HepG2 (cell line): Measurements from ENCODE around the gene SPIRE1. TPM values are rescaled to one million over a fixed set of nuclear protein-coding genes. Genes with fewer than 3 reads are reported as not detected.

Source experiments
- ATAC-seq: fragments of 200-7000 bp; cut with Tn5 transposase; 3 replicates; pipeline ENCODE4 v1.9.1; 2020; ENCODE audit warnings: mild to moderate bottlenecking, moderate library complexity
- BruUV-seq: library from RNA; stranded (reverse); fragments of 400-500 nt; replicated peaks from 2 replicates; lab custom pipeline; 2021; lab: Mats Ljungman, UMichigan
- CTCF ChIA-PET: fragments of 300-600 bp; formaldehyde crosslinking; extraction: SDS; loops from one replicate; lab custom pipeline; 2021; ENCODE audit warnings: low total read pairs, inconsistent platforms, low intra/inter-chr PET ratio; lab: Yijun Ruan, JAX
- POLR2A ChIA-PET: fragments of 350-600 bp; sonication (Branson Sonifier 250); formaldehyde crosslinking; loops from one replicate; lab custom pipeline; 2020; ENCODE audit warnings: antibody characterized with exemption, inconsistent platforms; lab: Yijun Ruan, JAX
- DNase-seq: peaks from one replicate; pipeline ENCODE4 v3.0.0-alpha.2; 2015; ENCODE audit warnings: low spot score
- FAIRE-seq: peaks from 3 replicates; lab custom pipeline; 2011; peaks lifted over from hg19 to GRCh38; lab: Jason Lieb, UNC
- H2AFZ ChIP-seq: one replicate; pipeline ENCODE4 v1.6.1; 2011; ENCODE audit warnings: low read length, inconsistent platforms
- H3K27ac ChIP-seq: fragments of 300-600 bp; 3 replicates; pipeline ENCODE4 v1.8.0; 2011; ENCODE audit warnings: mixed run types, mild to moderate bottlenecking, mixed read lengths, low read length, inconsistent platforms; ENCODE audit not compliant: insufficient read depth; ENCODE audit errors: extremely low read length
- H3K27me3 ChIP-seq, 2 experiments: fragments of 200-600 bp in 1 of 2; 2 replicates in 1 of 2; 3 replicates in 1 of 2; pipeline versions ENCODE4 v1.6.0 to v1.8.0; 2011; ENCODE audit warnings: low read length in 2 of 2, mild to moderate bottlenecking in 2 of 2, moderate library complexity in 2 of 2, inconsistent platforms in 1 of 2; ENCODE audit not compliant: insufficient read depth in 2 of 2, control insufficient read depth in 1 of 2
- H3K36me3 ChIP-seq, 2 experiments: fragments of 200-600 bp in 1 of 2; replicated peaks in 1 of 2; 2 replicates in 1 of 2; 3 replicates in 1 of 2; pipeline versions ENCODE4 v1.5.1 to v1.8.0; 2011; ENCODE audit warnings: low read length in 2 of 2, inconsistent platforms in 1 of 2; ENCODE audit not compliant: insufficient read depth in 2 of 2, control insufficient read depth in 1 of 2
- H3K4me1 ChIP-seq: 2 replicates; pipeline ENCODE4 v1.5.1; 2012; ENCODE audit warnings: low read length, inconsistent platforms; ENCODE audit not compliant: insufficient read depth
- H3K4me2 ChIP-seq: 2 replicates; pipeline ENCODE4 v1.6.0; 2011; ENCODE audit warnings: low read depth, low read length, inconsistent platforms
- H3K4me3 ChIP-seq, 3 experiments: fragments of 200-600 bp in 1 of 3; sonication (generic), shearing (Covaris generic) in 1 of 3; replicated peaks in 1 of 3; 2 replicates each; pipeline ENCODE4 v1.5.1; 2011 to 2016; ENCODE audit warnings: low read length in 3 of 3, inconsistent platforms in 2 of 3, low read depth in 2 of 3, mild to moderate bottlenecking in 2 of 3, control low read depth in 1 of 3, mixed read lengths in 1 of 3; ENCODE audit not compliant: insufficient read depth in 1 of 3
- H3K79me2 ChIP-seq: one replicate; pipeline ENCODE4 v1.6.1; 2011; ENCODE audit warnings: low read length, inconsistent platforms; ENCODE audit not compliant: insufficient read depth
- H3K9ac ChIP-seq: 2 replicates; pipeline ENCODE4 v1.6.0; 2011; ENCODE audit warnings: mild to moderate bottlenecking, low read depth, low read length, inconsistent platforms; ENCODE audit not compliant: insufficient read depth
- H3K9me3 ChIP-seq: 2 replicates; pipeline ENCODE4 v1.5.1; 2012; ENCODE audit warnings: mild to moderate bottlenecking, low read length
- H4K20me1 ChIP-seq: 2 replicates; pipeline ENCODE4 v1.6.0; 2011; ENCODE audit warnings: inconsistent platforms, mild to moderate bottlenecking, low read length, moderate library complexity; ENCODE audit not compliant: insufficient read depth
- ADNP ChIP-seq: sonication (generic); formaldehyde crosslinking; IDR thresholded peaks from 2 replicates; pipeline ENCODE4 v1.4.0; 2020; ENCODE audit warnings: missing genetic modification reagents
- ATM ChIP-seq: fragments of 450-650 bp; IDR thresholded peaks from 2 replicates; pipeline ENCODE4 v1.7.1; 2017; ENCODE audit warnings: mild to moderate bottlenecking, borderline replicate concordance
- FOXM1 ChIP-seq: sonication (generic); formaldehyde crosslinking; IDR thresholded peaks from 2 replicates; pipeline ENCODE4 v1.5.0; 2020; ENCODE audit warnings: missing genetic modification reagents
- MZF1 ChIP-seq: sonication (generic); formaldehyde crosslinking; IDR thresholded peaks from 2 replicates; pipeline ENCODE4 v1.8.1; 2023; ENCODE audit warnings: mild to moderate bottlenecking, missing genetic modification reagents, borderline replicate concordance
- NCOA2 ChIP-seq: sonication (generic); formaldehyde crosslinking; IDR thresholded peaks from 2 replicates; pipeline ENCODE4 v1.8.0; 2022; ENCODE audit warnings: inconsistent platforms
- SIX1 ChIP-seq: sonication (generic); formaldehyde crosslinking; IDR thresholded peaks from 2 replicates; pipeline ENCODE4 v1.4.0; 2020; ENCODE audit warnings: missing genetic modification reagents, borderline replicate concordance
- ZNF263 ChIP-seq: sonication (generic); formaldehyde crosslinking; IDR thresholded peaks from 2 replicates; pipeline ENCODE4 v1.4.0; 2020; ENCODE audit warnings: missing genetic modification reagents
- ZNF550 ChIP-seq: sonication (generic); formaldehyde crosslinking; IDR thresholded peaks from 2 replicates; pipeline ENCODE4 v1.4.0; 2020; ENCODE audit warnings: mild to moderate bottlenecking, missing genetic modification reagents, borderline replicate concordance
- ZNF75D ChIP-seq: sonication (generic); formaldehyde crosslinking; IDR thresholded peaks from 2 replicates; pipeline ENCODE4 v1.8.1; 2023; ENCODE audit warnings: missing genetic modification reagents, mild to moderate bottlenecking, borderline replicate concordance
- WGBS: methylation state at CpG from one replicate; pipeline ENCODE4 v1.1.6; 2017; ENCODE audit warnings: low lambda C conversion rate; 5-methylcytosine and 5-hydroxymethylcytosine counted together
- in situ Hi-C: cut with HindIII; loops from 2 replicates; pipeline ENCODE4 v1.10.0; 2017; ENCODE audit warnings: low pct_unique_long_range_greater_than_20kb; ENCODE audit not compliant: extremely low pct_ligation_motif_present
- intact Hi-C: fragments of 100-400 bp; cut with micrococcal nuclease; formaldehyde crosslinking; loops from one replicate; pipeline ENCODE4 v1.10.0; 2022; ENCODE audit not compliant: unreplicated experiment
- polyA plus RNA-seq, 8 experiments: library from polyadenylated mRNA; depleted of rRNA in 3 of 8; stranded (reverse) in 7 of 8; unstranded in 1 of 8; fragments of >200 nt; fragmentation: Illumina TruSeq in 4 of 8; extraction: Trizol in 4 of 8; gene quantifications; 2 replicates each; pipeline versions ENCODE4 v1.2.1 to v1.2.3, GENCODE V29; 2011 to 2016; ENCODE audit warnings: low read depth in 4 of 8, missing spikeins in 1 of 8, mixed read lengths in 1 of 8; ENCODE audit not compliant: insufficient read depth in 1 of 8
- total RNA-seq, 5 experiments: library from RNA; depleted of rRNA; stranded (reverse); fragments of >200 nt; fragmentation: Illumina TruSeq; extraction: Trizol; gene quantifications; 2 replicates each; pipeline ENCODE4 v1.2.3, GENCODE V29; 2016; ENCODE audit warnings: low read depth in 1 of 5
- TF ChIP-seq, protein P1 (sequence below): sonication (generic); formaldehyde crosslinking; IDR thresholded peaks from 2 replicates; pipeline ENCODE4 v1.8.0; 2022; ENCODE audit warnings: missing genetic modification reagents, low read depth, mild to moderate bottlenecking, borderline replicate concordance
- TF ChIP-seq, protein P2 (sequence below): sonication (generic); formaldehyde crosslinking; IDR thresholded peaks from 2 replicates; pipeline ENCODE4 v1.5.1; 2020; ENCODE audit warnings: mild to moderate bottlenecking, missing genetic modification reagents
- TF ChIP-seq, protein P3 (sequence below): IDR thresholded peaks from 2 replicates; pipeline ENCODE4 v1.6.1; 2012; ENCODE audit warnings: low read length, improper control_type of control experiment

SPIRE1 gene
- total and polyA plus RNA-seq, 2 of the 13 experiments (the other 11 are each of a cell fraction or from before 2014, with no cell fraction given) = 9.9 to 21.3 TPM

DNA sequence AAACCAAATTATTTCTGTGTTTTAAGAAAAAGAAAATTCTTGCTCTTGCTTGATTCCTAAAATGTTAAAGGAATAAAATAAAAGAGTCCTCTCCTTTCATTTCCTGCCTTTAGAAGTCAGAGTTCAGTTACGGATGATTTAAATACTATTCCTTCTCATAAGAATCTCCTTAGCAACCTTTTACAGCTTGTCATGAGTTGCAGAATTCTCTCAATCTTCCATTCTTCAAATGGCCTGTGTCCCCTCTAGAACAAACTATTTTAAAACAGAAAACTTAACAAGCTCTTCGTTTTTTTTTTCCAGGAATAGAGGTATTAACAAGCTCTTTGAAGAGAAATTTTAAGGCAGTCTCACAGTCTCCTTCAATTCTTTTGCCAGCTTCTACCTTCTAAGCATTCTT is 42.2 kb downstream of the SPIRE1 start:
- Histone ChIP-seq H3K9ac (no peak overlapping the region), H3K4me3 (no peak overlapping the region), H3K36me3 (no peaks in the 10 kb centered on the region), H3K4me1 (peaks cover 22% of the 10 kb centered on the region), H3K79me2 (no peaks in the 10 kb centered on the region), H3K27ac (no peak overlapping the region), H2AFZ (no peak overlapping the region), H3K27me3 (no peaks in the 10 kb centered on the region), H4K20me1 (no peaks in the 10 kb centered on the region), H3K4me2 (no peak overlapping the region), H3K9me3 (no peaks in the 10 kb centered on the region)
- ChIA-PET POLR2A (interaction anchor here (0.6 kb wide), 1 partner anchor 268 kb away, joined by 3 read pairs; the partner anchor contains the start of gene PTPN2), CTCF (no interaction called here)
- no peak for ATAC-seq
- 64% methylated on average over 2 of the region's 2 CpGs for WGBS
- BruUV-seq = no TSS peak
- TF ChIP-seq ZNF75D (CRISPR knock-in tag) = no peak
- DNase-seq = no peak
- intact Hi-C loops = no loop called here
- in situ Hi-C loops = no loop called here
- no peak for FAIRE-seq

DNA sequence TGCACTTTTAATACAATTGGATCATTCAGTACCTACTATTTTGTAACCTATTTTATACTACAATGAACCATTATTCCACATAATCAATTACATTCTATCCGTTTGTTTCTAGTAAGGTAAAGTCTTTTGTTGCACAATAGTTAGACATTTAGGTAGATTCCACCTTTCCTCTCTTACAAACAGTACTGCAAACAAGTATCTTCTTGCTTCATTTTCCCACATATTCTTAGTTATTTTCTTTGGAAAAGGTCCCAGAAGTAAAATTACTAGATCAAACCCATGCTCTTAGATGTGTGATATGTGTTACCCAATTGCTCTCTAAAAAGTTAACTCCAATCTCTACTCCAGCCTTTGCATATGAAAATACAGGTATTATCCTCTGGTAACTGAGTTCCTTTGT is 49.6 kb downstream of the SPIRE1 start:
- no peak; the same call in 2 of the 3 replicates for ATAC-seq
- TF ChIP-seq, protein P1, sequence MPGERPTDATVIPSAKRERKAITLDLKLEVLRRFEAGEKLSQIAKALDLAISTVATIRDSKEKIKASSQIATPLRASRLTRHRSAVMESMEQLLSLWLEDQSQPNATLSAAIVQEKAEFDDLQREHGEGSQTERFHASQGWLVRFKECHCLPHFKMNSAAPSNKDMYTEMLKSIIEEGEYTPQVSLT = no peak
- TF ChIP-seq ZNF263 (CRISPR knock-in tag) (no peak), ADNP (CRISPR knock-in tag) (no peak), ZNF550 (no peak), ATM (no peak), MZF1 (no peak), NCOA2 (CRISPR knock-in tag) (peak; percentile 56; the same call in 1 of the 2 replicates), FOXM1 (CRISPR knock-in tag) (no peak), SIX1 (CRISPR knock-in tag) (no peak)
- TF ChIP-seq, protein P2, sequence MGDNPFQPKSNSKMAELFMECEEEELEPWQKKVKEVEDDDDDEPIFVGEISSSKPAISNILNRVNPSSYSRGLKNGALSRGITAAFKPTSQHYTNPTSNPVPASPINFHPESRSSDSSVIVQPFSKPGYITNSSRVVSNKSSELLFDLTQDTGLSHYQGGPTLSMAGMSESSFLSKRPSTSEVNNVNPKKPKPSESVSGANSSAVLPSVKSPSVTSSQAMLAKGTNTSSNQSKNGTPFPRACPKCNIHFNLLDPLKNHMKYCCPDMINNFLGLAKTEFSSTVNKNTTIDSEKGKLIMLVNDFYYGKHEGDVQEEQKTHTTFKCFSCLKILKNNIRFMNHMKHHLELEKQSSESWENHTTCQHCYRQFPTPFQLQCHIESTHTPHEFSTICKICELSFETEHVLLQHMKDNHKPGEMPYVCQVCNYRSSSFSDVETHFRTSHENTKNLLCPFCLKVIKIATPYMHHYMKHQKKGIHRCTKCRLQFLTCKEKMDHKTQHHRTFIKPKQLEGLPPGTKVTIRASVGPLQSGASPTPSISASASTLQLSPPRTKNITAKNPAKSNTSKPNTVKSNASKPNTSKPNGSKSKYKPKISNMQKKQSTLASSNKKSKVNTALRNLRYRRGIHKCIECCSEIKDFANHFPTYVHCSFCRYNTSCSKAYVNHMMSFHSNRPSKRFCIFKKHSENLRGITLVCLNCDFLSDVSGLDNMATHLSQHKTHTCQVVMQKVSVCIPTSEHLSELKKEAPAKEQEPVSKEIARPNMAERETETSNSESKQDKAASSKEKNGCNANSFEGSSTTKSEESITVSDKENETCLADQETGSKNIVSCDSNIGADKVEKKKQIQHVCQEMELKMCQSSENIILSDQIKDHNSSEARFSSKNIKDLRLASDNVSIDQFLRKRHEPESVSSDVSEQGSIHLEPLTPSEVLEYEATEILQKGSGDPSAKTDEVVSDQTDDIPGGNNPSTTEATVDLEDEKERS (CRISPR knock-in tag) = no peak
- TF ChIP-seq, protein P3, sequence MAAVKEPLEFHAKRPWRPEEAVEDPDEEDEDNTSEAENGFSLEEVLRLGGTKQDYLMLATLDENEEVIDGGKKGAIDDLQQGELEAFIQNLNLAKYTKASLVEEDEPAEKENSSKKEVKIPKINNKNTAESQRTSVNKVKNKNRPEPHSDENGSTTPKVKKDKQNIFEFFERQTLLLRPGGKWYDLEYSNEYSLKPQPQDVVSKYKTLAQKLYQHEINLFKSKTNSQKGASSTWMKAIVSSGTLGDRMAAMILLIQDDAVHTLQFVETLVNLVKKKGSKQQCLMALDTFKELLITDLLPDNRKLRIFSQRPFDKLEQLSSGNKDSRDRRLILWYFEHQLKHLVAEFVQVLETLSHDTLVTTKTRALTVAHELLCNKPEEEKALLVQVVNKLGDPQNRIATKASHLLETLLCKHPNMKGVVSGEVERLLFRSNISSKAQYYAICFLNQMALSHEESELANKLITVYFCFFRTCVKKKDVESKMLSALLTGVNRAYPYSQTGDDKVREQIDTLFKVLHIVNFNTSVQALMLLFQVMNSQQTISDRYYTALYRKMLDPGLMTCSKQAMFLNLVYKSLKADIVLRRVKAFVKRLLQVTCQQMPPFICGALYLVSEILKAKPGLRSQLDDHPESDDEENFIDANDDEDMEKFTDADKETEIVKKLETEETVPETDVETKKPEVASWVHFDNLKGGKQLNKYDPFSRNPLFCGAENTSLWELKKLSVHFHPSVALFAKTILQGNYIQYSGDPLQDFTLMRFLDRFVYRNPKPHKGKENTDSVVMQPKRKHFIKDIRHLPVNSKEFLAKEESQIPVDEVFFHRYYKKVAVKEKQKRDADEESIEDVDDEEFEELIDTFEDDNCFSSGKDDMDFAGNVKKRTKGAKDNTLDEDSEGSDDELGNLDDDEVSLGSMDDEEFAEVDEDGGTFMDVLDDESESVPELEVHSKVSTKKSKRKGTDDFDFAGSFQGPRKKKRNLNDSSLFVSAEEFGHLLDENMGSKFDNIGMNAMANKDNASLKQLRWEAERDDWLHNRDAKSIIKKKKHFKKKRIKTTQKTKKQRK = no peak

More for the DNA sequence above, 49.6 kb downstream of the SPIRE1 start:
- POLR2A ChIA-PET = no interaction called here
- peak; percentile 40 for FAIRE-seq
- no peak overlapping the region for H3K4me2 ChIP-seq
- H3K27me3 ChIP-seq = no peaks in the 10 kb centered on the region
- no peak overlapping the region for H2AFZ ChIP-seq
- CTCF ChIA-PET = no interaction called here
- H3K4me3 ChIP-seq = no peak overlapping the region
- H4K20me1 ChIP-seq = no peaks in the 10 kb centered on the region
- no peaks in the 10 kb centered on the region for H3K9me3 ChIP-seq
- 20% methylated on average over 1 of the region's 1 CpG for WGBS
- peaks cover 3% of the 10 kb centered on the region for H3K79me2 ChIP-seq
- BruUV-seq = no TSS peak
- DNase-seq = peak; percentile 73
- in situ Hi-C loops (no loop called here), intact Hi-C loops (no loop called here)
- no peaks in the 10 kb centered on the region for H3K36me3 ChIP-seq
- H3K4me1 ChIP-seq = peaks cover 66% of the 10 kb centered on the region
- no peak overlapping the region for H3K27ac ChIP-seq
- no peak overlapping the region for H3K9ac ChIP-seq
